HG03135 (cell line): Measurements from ENCODE around the gene SNCAIP.

Source experiments
- ATAC-seq: cut with Tn5 transposase; IDR thresholded peaks from one replicate; pipeline ENCODE4 v1.9.1; 2021; ENCODE audit warnings: mild to moderate bottlenecking, moderate library complexity; ENCODE audit not compliant: unreplicated experiment

Gene SNCAIP

DNA sequence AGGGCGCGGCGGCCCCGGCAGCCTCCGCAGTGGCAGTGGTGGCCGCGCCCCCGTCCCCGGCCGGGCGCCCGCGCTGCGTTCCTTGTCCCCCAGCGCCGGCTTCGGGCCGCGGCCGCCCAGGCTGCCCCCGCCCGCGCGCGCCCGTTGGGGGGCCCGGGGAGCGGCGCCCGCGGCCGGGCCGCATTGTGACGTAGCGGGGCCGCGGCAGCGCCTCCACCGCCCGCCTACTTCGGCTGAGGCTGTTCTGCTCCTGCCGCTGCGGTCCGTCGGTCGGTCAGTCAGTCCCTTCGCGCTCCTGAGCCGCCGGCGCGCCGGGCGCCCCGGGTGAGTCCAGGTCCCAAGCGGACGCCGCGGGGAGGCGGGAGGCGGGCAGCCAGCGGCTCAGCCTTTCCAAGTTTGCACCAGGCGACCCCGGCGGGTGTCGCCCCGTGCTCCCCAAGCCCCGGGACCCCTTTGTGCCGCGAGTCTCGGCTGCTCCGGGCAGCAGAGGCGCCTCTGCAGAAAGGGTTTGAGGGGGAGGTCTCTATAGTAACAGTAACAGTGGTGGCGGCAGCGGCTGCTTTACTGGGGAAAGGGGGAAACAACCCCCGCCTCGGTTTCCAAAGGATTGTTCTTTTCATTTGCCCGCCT is at the start of gene SNCAIP:
Gene SNCAIP, plus strand, starts transcription at position 277 of the 630 bp plus-strand sequence. CDS start 78,898 bp downstream, outside the sequence.
- ATAC-seq, result peak; percentile 50

DNA sequence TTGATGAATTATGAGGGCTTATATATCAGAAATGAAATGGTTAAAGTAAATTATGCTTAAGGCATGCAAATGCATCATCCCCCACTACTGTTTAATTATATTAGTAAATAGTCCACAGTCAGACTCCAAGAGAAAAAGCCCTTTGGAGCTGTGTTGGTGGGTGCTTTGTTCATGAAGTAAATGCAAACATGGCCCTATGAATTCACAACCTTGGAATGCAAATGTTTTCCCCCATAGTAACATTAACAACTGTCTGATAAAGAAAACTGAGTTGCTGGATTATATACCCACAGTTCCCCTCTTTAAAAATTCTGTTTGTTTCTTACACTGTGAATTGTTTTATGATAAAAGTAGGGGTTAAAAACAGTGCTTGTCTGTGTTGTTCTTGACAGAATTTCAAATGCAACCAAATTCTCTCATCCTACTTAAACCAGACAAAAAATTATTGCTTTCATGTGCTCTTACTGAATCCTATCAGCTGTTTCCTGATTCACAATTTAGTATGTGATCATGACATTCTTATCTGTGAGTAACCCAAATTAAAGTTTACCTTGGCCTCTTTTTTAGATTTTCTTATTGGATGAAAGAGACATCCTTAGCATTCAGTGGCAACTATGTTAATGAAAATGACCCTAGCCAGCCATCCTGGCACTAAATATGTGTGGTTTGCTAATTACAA is 48.5 kb upstream of the SNCAIP start:
- no peak for ATAC-seq

DNA sequence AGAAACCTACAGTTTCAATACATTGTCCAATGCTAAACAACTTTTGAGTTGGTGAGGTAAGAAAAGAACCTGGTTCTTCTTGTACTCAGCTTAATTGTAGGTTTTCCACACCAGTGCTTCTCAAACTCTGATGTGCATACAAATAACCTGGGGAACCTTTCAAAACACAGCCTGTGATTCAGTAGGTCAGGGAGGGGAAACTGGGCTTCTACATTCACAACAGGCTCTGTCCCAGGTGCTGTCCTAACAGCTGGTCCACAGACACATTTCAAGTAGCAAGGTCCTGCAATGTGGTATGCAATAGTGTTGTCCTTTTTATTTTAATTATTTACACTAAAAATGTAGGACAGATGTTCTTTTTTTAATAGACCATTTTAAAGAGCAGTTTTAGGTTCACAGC is 47.4 kb upstream of the SNCAIP start:
- ATAC-seq, result no peak

DNA sequence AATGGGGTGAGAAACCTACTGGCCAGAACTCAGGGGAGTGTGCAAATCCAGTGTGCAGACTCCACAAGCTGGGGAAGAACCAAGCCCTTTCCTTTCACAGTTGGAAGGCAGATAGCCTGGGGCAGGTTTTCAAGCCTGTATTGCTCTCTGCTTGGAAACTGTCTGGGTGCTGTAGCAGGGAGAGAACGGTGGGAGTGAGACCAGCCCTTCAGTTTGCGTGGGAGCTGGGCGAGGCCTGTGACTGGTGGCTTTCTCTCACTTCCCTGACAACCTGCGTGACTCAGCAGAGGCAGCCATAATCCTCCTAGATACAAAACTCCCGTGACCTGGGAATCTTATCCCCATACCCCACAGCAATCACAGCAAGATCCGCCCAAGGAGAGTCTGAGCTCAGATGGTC is 44.9 kb upstream of the SNCAIP start:
- ATAC-seq, result no peak

DNA sequence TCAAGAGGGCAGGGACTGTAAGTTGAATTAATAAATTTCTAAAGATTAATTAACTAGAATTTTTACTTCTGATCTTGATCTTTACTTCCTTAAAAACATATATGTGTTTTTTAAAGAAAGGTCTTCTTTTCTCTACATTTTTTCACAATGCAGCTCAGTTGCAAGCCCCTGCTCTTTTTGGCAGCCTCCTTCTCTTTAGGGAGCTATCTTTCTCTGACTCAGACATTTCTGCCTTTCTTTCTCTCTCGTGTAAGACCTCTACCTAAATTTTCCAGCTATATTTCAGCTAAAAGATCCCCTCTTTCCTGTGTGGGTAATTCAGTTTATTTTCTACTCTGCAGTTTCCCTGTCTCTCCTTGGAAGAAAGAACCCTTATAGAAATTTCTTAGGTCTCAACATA is 38.3 kb upstream of the SNCAIP start:
- no peak for ATAC-seq

DNA sequence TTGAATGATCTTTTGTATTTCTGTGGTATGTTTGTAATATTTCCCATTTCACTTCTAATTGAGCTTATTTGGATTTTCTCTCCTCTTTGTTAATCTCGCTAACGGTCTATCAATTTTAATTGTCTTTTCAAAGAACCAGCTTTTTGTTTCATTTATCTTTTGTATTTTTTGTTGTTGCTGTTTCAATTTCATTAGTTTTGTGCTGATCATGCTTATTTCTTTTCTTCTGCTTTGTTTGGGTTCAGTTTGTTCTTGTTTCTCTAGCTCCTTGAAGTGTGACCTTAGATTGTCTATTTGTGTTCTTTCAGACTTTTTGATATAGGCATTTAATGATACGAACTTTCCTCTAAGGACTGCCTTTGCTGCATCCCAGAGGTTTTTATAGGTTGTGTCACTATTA is 28.4 kb upstream of the SNCAIP start:
- ATAC-seq, result no peak

DNA sequence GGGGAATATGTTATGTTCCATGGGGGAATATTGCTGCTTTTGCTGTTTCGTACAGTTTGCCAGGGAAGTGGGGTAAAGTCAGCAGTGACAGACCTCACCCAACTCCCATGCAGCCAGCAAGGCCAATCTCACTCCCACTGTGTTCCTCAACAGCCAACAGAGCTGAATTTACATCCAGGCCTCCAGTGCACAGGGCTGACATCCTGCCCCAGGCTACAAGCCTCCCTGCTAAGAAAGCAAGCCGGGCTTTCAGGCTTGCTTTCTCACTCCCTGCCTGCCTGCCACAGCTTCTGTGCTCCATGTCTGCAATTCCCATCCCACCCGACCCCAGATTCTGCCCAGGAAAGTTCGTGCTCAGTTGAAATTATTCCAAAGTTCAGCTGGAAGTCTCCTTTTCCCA is 25.5 kb upstream of the SNCAIP start:
- ATAC-seq, result no peak

DNA sequence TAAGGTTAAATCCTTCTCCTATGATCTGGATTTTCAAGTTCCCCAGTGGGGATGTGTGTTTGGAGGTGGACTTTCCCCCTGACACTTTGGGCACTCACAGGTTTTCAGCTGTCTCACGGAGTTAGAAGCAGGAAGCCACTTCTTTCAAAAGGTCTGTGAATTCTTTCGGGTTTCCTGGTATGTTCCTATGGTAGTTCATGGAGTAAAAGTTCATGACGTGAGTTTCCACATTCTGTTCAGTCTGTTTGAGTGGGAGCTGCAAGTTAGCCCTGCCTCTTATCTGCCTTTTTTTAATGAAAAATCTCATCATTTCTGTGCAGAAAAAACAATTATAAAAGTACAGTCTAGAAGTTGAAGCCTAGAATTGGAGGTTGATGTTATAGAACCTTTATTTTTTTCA is 24.9 kb upstream of the SNCAIP start:
- ATAC-seq, result no peak

DNA sequence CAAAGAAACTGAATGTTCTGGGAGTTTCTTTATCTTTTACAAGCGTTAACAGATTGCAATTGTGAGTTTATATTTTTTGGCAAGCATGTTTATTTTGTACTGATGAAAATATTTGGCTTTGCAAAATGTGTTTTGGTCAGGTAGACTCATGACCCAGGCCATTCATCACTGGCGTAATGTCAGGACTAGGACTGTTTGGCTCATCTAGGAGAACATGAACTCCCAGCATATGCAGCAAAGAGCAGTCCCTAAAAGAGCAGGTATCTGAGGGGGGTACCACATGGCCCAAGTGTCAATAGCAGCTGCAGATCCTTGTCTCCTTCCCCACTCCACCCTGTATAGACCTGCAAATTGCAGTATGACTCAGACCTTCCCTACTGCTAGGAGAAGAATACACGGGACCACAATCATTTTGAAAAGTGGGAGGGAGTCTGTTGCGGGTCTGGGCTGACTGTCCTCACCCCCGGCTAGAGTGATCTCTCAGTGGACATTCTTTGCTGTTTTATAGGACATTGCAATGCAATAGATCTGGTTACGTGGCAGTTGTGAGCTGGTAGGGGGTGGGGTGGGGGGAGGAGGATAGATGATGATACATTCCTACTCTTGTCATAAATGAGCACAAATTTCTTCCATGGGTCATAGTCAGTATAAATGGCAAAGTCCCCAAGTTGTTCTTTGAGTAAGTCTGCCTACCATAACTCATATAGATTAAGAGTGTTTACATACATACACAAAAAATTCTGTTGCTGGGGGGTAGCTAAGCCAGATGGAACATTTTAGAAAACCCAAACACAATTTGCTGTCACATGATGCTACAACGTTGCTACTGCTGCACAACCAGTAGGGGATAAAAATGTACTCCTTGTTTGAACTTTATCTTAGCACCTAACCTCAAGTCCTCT is 20.8 kb upstream of the SNCAIP start:
- no peak for ATAC-seq

DNA sequence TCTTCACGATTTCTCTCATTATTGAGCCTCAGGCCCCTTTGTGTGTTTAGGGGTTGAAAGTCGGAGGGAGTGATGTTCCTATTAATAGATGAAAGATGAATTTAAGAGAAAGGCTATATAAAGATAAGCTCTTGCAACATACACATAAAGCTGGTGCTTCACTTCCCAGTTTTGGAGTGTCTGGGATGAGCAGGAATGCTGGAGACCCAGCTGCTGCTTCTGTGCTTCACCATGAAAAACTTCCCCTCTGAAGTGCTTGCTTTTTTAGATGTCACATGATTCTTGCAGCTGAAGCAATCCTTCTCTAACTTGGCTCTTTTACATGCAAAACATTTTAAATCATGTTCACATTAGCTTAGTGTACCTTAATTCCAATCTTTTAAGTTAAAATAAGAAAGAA is 19.7 kb upstream of the SNCAIP start:
- no peak for ATAC-seq

DNA sequence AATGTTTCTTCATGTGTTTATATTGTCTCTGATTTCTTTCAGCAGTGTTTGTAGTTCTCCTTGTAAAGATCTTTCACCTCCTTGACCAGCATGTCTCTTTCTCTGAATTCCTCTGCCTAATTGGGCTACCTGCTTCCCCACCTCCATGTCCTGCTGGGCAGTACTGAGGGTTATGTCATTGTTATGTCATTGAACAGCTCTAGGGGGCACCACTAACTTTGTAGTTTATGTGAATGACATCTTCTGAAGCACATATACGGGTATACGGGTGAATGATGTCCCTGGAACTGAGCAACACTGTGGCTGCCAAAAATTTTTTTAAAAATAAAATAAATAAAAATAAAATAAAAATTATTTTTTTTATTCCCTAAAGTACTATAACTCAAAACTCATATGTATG is 16.9 kb upstream of the SNCAIP start:
- ATAC-seq, result no peak

DNA sequence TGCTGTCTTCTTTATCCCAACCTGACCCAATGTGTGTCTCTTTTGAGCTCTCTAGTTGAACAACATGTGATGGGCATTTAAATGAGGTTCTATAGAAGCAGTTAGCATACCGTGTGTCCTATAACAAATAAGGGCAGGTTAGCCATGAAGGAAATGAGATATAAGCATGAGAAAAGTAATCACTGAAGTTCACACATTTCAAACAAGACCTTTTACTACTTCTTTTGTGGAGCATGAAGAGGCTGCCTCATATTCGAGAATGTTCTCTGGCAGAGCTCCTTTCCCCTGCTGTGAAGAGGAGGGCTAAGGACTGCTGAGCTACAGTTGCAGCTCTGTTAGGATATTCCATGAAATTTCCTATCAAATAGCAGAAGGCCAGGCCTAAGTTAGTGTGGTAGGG is 15.2 kb upstream of the SNCAIP start:
- ATAC-seq, result no peak

DNA sequence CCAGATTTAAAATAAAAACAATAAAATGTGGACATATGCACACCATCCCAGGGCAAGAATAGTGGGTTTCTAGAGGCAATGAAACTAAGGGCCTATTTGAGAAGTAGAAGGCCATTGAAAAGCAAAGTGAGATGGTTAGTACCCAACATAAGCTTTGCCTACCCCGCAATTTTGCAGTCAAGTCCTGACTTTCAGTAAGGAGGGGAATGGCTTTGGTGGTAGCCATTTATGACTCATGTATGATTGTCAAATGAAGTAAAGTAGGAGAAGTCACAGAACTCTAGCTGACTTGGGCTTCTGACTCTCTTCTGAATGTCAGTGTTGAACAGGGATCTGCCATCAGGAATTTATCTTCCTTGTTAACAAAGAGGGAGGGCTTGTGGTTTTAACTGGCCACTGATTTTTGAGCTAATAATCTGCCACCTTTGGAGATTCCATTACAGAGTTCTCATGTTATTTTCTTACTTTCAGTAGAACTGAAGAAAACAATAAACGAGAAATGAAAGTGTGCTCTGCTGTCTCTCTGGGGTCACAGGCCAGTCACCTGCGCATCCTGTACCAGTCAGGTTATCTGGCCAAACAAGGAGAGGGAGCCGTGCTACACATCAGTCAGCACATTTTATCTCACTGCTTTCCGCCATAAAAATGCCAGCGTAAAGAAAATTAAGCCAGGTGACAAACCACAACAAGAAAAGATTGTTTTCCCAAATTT is 14.3 kb upstream of the SNCAIP start:
- ATAC-seq, result peak; percentile 90

DNA sequence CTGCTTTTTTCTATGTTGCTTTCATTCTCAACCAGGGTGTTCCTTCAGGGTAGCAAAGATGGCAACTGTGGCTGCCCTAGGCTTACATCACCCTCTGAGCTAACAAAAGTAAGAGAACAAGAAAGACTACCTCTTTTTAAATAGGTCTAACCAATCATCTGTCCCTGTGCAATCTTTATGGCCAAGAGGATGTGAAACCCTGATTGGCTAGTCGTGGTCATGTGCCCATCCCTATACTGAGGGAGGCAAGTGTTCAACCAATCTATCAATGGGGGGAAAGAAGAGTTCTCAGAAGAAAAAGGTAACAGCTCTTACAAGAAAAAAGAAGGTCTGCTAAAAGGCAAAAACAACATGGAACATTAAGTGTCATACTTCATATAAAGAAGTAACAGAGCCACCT is 11.7 kb upstream of the SNCAIP start:
- ATAC-seq, result no peak

DNA sequence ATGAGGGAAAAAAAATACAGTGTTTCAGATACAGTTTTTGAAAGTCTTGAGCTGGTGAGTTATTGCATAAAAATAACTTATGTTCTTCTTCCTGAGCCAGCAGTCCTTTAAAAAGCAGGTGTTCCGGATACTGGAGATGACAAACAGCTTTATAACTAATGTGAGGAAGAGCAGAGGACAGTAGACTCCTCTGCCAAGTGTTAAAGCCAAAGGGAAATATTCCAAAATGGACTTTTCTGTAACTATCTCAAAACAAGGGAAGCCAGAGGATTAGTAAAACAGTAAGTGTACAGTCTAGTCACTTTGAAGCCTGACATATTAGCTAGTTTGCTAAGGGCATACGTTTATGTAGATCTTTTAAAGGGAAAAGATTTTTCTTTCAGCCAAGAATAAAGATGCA is 11.0 kb upstream of the SNCAIP start:
- no peak for ATAC-seq

DNA sequence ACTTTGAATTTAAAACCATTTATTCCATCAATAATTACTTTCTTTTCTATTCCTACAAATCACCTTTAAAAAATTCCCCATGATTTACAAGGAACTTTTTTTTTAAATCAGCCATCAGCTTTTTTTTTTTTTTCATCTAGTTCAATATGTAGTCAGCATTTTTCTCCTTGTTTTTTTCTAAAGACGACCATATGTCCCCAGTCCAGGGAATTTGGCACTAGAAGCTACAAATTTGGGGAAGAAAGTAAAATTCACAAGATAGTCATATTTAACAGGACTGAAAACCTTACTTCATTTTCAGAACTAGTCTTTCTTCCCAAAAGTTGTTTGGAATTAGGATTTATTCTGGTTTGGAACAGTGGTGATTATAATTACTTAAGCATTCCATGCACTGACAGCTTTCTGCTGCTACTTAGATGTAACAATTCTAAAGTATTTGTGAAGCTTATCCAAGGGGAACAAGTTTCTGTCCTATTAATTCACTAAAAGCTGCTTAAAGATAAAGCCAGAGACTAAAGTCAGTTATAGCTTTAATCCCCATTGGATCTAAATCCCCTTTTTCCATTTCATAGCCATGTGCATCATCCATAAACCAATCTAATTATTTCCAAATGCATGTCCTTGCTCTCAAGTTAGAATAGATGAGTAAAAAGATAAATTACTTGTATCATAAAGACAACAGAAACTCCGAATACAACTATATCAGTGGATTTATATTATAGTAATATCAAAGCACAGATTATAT is 7.4 kb upstream of the SNCAIP start:
- ATAC-seq, result no peak

DNA sequence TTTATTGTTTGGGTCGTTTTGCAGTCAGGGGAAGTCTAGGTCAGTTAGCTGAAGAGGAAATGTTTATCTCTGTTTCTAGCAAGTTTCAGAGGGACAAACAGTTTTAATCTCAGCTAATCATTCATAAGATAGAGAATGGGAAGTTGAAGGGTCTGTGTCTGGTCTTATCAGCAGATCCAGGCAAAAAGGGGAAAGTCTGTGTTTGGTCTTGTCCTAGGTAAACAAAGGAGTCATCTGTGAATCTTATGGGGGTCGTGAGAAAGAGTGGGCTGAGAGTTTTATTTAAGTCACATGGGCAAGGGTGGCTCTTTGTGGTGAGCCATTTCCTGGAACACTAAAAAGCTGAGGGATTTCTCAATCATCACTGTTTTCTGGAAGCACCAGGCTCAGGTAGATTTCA is 5.6 kb upstream of the SNCAIP start:
- ATAC-seq, result no peak

DNA sequence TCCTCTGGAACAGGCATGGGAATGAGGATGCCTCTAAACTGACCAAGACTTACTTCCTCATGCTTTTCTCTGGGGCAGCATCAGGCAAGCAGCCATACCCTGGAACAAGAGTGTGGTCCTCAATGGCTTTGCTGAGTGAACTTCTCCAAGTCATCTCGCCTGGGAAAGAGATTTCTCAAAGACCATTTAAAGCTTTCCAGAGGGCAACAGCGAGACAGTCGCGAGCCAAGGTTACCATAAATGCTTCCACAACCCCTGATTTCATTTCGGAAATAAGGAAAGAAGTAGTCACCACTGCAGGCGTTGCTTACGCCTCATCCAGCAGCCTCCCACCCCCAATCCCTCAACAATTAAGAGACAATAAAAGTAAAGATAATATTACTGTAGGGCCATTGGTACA is 1.1 kb upstream of the SNCAIP start:
- no peak for ATAC-seq

DNA sequence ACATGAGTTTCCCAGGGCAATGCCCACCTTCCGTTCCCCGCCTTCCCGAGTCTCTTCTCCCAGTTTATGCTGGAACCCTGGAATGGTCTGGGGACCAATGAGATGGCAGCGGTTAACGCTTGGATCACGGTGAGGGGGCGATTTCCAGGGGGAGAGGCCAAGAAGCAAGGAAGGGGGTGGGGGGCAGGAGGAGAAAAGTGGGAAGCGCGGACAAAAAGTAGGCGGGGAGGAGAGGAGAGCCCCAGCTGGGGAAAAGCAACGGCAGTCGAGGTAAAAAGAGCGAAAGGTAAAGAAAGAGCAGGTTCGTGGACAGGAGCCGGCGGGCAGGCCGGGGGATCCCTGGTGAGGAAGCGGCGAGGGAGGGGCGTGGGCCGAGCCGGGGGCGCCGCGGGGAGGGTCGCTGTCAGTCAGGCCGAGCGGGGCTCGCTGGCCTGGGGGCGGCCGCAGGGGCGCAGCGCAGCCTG is 508 bp upstream of the SNCAIP start:
- no peak for ATAC-seq

DNA sequence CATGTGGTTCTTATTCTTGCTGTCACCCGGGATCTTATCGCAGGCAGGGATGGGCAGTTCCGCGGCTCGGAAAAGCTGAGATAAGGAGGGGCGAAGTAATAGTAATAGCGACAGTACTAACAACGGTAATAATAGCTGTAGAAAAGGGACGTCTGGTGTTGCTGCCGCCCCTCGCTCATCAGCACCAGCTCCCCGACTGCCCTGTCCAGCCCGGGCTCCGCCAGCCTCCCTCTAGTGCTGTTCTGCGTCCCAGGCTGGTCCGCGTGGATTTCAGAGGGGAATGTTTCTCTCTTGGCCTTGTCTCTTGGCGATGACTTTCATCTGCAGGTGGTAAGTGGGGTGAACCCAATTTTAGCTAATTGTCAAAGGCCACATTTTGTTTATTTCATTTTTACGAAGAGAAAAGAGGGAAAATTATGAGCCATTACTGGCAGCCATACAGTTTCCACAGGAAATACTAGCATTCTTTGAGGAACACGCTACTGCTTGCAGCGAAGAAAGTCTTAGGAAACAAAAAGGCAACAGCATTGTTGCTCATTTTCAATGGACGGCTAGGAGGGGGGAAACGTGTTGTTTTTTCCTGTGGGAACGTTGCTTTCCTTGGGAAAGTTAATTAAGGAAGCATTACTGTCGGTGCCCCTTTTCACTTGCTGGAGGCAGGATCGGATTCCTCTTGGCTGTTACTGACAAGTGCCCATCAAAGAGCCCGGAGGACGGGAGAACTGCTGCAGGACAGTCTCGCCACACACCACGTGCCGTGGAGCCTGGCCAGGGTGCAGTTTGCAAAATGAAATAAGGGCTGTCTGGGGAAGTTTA is 762 bp downstream of the SNCAIP start:
- ATAC-seq, result no peak
